Measurements from ENCODE around the gene CDHR5.

The CDHR5 gene, protein sequence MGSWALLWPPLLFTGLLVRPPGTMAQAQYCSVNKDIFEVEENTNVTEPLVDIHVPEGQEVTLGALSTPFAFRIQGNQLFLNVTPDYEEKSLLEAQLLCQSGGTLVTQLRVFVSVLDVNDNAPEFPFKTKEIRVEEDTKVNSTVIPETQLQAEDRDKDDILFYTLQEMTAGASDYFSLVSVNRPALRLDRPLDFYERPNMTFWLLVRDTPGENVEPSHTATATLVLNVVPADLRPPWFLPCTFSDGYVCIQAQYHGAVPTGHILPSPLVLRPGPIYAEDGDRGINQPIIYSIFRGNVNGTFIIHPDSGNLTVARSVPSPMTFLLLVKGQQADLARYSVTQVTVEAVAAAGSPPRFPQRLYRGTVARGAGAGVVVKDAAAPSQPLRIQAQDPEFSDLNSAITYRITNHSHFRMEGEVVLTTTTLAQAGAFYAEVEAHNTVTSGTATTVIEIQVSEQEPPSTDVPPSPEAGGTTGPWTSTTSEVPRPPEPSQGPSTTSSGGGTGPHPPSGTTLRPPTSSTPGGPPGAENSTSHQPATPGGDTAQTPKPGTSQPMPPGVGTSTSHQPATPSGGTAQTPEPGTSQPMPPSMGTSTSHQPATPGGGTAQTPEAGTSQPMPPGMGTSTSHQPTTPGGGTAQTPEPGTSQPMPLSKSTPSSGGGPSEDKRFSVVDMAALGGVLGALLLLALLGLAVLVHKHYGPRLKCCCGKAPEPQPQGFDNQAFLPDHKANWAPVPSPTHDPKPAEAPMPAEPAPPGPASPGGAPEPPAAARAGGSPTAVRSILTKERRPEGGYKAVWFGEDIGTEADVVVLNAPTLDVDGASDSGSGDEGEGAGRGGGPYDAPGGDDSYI

DNA sequence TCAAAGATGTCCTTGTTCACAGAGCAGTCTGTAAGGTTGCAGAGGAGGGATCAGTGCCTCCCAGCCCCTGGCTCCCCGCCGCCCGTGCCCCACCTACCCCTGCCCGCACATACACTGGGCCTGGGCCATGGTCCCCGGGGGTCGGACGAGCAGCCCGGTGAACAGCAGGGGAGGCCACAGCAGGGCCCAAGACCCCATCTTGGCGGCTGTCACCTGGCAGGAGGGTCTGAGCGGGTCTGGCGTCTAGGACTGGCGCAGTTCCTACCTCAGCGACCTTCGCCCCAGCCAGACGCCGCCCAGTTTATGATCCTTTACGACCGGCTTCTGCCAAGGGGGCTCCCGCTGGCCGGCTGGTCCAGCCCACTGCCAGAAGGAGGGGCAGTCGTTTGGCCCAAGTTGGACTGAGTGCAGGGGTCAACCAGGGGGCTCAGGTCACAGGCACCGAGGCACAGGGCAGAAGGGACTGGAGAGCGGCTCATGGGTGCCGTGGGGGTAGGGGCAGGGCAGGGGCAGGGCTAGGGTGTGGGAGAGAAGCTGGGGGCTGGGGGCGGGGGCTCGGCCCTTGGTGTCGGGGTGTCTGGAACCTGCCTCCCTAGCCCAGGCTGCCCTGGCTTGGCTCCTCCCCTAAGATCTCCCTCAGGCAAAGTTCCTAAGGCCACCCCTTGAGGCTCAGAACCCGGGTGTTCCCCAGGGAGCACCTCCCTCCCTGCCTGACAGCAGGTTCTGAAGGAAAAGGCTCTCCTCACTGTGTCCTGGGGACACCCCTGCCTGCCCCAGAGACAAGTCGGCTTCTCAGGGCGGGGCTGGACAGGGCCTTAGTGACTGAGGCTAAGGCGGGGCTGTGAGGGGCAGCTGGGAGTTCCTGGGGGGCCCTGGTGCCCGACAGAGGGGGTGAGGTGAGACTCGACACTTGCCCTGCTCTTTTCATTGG is at the start of gene CDHR5:
TSS of gene CDHR5 (minus strand) at position 251 of the 931 bp plus-strand sequence. CDS start at position 198, 53 bp downstream.
- no peak for TF ChIP-seq CTCF (conservative IDR thresholded peaks at IDR 0.05; ENCODE audit: low read depth, low read length)
- no peak within 1 kb of the TSS for H3K4me3 ChIP-seq (IDR thresholded peaks at IDR 0.05; ENCODE audit: insufficient read depth, low read depth, low read length)
- peaks cover 24% of the 10 kb centered on the region for H3K4me1 ChIP-seq (ENCODE audit: low read depth, poor library complexity, severe bottlenecking)

DNA sequence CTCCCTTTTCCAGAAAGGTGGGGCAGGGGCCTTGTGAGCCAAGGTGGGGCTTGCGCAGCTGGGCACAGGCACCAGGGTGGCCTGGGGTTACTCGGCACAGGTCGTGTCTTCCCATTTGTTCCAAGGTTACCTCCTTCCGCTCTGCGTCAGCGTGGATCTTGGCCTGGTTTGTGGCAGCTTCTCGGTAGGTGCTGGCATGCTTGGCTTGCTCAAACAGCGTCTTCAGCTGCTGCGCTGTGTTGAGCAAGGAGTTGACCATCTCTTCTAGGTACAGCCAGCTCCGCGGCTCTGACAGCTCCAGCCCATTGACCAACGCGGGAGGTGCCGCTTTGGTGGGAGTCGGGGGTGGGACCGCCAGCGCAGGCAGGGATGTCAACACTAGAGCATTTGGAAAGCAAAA is 49.7 kb upstream of the CDHR5 start:
- Histone ChIP-seq H3K4me2 (no peak overlapping the region), H3K4me3 (IDR thresholded peaks at IDR 0.05; ENCODE audit: insufficient read depth, low read depth, low read length) (no peak overlapping the region), H3K36me3 (ENCODE audit: insufficient read depth) (peaks cover 4% of the 10 kb centered on the region; the same call in 1 of the 2 replicates), H4K20me1 (ENCODE audit: insufficient read depth) (no peaks in the 10 kb centered on the region), H3K4me1 (ENCODE audit: low read depth, poor library complexity, severe bottlenecking) (peaks cover 6% of the 10 kb centered on the region), H3K27ac (no peak overlapping the region), H3K27me3 (ENCODE audit: insufficient read depth, low read depth) (no peaks in the 10 kb centered on the region), H2AFZ (ENCODE audit: low read depth) (no peak overlapping the region), H3K79me2 (ENCODE audit: insufficient read depth, low read depth) (no peaks in the 10 kb centered on the region), H3K9ac (no peak overlapping the region)
- TF ChIP-seq CTCF (conservative IDR thresholded peaks at IDR 0.05; ENCODE audit: low read depth, low read length), result no peak

More for the DNA sequence above, at the start of gene CDHR5:
- Histone ChIP-seq H4K20me1 (ENCODE audit: insufficient read depth) (no peaks in the 10 kb centered on the region), H3K4me2 (no peak within 1 kb of the TSS), H3K79me2 (ENCODE audit: insufficient read depth, low read depth) (no peaks in the 10 kb centered on the region), H3K9ac (no peak within 1 kb of the TSS), H3K27ac (no peak within 1 kb of the TSS), H3K27me3 (ENCODE audit: insufficient read depth, low read depth) (no peaks in the 10 kb centered on the region), H2AFZ (ENCODE audit: low read depth) (no peak within 1 kb of the TSS), H3K36me3 (ENCODE audit: insufficient read depth) (no peaks in the 10 kb centered on the region)

- no peaks in the 10 kb centered on the region for H3K79me2 ChIP-seq (ENCODE audit: insufficient read depth, low read depth)
- H3K36me3 ChIP-seq (ENCODE audit: insufficient read depth), result peaks cover 4% of the 10 kb centered on the region; the same call in 1 of the 2 replicates
- H3K27ac ChIP-seq, result no peak overlapping the region
- TF ChIP-seq CTCF (conservative IDR thresholded peaks at IDR 0.05; ENCODE audit: low read depth, low read length), result no peak
- no peak overlapping the region for H2AFZ ChIP-seq (ENCODE audit: low read depth)
- H3K27me3 ChIP-seq (ENCODE audit: insufficient read depth, low read depth), result no peaks in the 10 kb centered on the region
- no peak overlapping the region for H3K4me3 ChIP-seq (IDR thresholded peaks at IDR 0.05; ENCODE audit: insufficient read depth, low read depth, low read length)
- H3K4me2 ChIP-seq, result no peak overlapping the region
- no peaks in the 10 kb centered on the region for H4K20me1 ChIP-seq (ENCODE audit: insufficient read depth)
- H3K4me1 ChIP-seq (ENCODE audit: low read depth, poor library complexity, severe bottlenecking), result peaks cover 10% of the 10 kb centered on the region
- no peak overlapping the region for H3K9ac ChIP-seq
Measured at GRCh38 chr11:673866-674265, 49.1 kb upstream of the CDHR5 start.
